HepG2 (cell line): ENCODE results near the gene CRLF2.
"Not testable (repeated sequence)": the region's sequence is repeated elsewhere in the genome, so short reads cannot be mapped to it uniquely, and the experiment has no call there.

Source experiments
- FOSL1 ChIP-seq: sonication (generic); formaldehyde crosslinking; IDR thresholded peaks from 2 replicates; pipeline ENCODE4 v1.9.0; 2021; ENCODE audit warnings: missing genetic modification reagents, borderline replicate concordance
- MAFK ChIP-seq, 2 experiments: IDR thresholded peaks in 1 of 2; conservative IDR thresholded peaks in 1 of 2; 2 replicates each; pipeline ENCODE4 v1.6.1; 2011; ENCODE audit warnings: improper control_type of control experiment in 2 of 2, low read length in 2 of 2
- POLR2A ChIP-seq, 2 experiments: IDR thresholded peaks; 2 replicates each; pipeline ENCODE4 v1.6.1; 2011; ENCODE audit warnings: low read depth in 2 of 2, low read length in 2 of 2, mild to moderate bottlenecking in 1 of 2, moderate library complexity in 1 of 2; ENCODE audit not compliant: insufficient read depth in 1 of 2
- YY1 ChIP-seq: IDR thresholded peaks from 2 replicates; pipeline ENCODE4 v1.6.1; 2011; ENCODE audit warnings: low read length, low read depth, moderate library complexity, mild to moderate bottlenecking; ENCODE audit not compliant: insufficient read depth, insufficient replicate concordance
- ZFP62 ChIP-seq: sonication (generic); formaldehyde crosslinking; IDR thresholded peaks from 2 replicates; pipeline ENCODE4 v1.4.0; 2020; ENCODE audit warnings: missing genetic modification reagents
- TF ChIP-seq, protein P1 (sequence below): sonication (generic); IDR thresholded peaks from 2 replicates; pipeline ENCODE4 v1.6.1; 2016; ENCODE audit warnings: low read depth, borderline replicate concordance
- TF ChIP-seq, protein P2 (sequence below): sonication (generic); formaldehyde crosslinking; IDR thresholded peaks from 2 replicates; pipeline ENCODE4 v1.5.0; 2020; ENCODE audit warnings: mild to moderate bottlenecking, missing genetic modification reagents, moderate library complexity
- TF ChIP-seq, protein P3 (sequence below): sonication (generic); formaldehyde crosslinking; IDR thresholded peaks from 2 replicates; pipeline ENCODE4 v1.4.0; 2020; ENCODE audit warnings: mild to moderate bottlenecking, missing genetic modification reagents

DNA sequence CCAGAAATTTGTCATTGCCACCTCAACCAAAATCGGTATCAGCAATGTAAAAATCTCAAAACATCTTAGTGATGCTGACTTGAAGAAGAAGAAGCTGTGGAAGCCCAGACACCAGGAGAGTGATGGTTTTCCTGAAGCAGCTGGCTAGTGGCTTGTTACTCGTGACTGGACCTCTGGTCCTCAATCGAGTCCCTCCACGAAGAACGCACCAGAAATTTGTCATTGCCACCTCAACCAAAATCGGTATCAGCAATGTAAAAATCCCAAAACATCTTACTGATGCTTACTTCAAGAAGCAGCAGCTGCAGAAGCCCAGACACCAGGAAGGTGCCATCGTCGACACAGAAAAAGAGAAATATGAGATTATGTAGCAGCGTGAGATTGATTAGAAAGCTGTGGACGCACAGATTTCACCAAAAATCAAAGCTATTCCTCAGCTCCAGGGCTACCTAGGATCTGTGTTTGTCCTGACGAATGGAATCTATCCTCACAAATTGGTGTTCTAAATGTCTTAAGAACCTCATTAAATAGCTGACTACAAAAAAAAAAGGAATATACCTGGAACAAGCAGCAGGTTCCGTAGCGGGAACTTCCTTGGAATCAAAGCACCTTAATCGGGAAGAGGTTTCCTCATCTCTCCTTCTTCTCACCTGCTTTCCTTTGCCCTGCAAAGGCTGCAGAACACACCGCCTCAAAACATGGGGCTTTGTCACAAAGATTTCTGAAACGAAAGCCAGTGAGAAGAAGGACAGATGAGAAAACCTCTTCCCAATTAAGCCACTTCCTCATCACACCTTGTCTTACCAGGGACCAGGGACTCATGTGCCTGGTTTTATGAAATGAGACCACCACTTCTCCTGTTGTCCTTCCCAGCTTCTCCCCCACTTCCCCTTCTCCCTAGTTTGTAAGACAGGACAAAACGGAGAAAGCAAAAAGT, 37.6 kb downstream of the CRLF2 start:
- TF ChIP-seq, protein P1, sequence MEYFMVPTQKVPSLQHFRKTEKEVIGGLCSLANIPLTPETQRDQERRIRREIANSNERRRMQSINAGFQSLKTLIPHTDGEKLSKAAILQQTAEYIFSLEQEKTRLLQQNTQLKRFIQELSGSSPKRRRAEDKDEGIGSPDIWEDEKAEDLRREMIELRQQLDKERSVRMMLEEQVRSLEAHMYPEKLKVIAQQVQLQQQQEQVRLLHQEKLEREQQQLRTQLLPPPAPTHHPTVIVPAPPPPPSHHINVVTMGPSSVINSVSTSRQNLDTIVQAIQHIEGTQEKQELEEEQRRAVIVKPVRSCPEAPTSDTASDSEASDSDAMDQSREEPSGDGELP, result not testable (repeated sequence)
- not testable (repeated sequence) for TF ChIP-seq MAFK (conservative IDR thresholded peaks at IDR 0.05 in 1 of 2, IDR thresholded peaks at IDR 0.05 in 1 of 2; ENCODE audit: low read length in 2 of 2); FOSL1 (CRISPR knock-in tag); POLR2A (IDR thresholded peaks at IDR 0.05; ENCODE audit: insufficient read depth in 1 of 2, low read depth in 2 of 2, low read length in 2 of 2); YY1; ZFP62
- TF ChIP-seq, protein P2, sequence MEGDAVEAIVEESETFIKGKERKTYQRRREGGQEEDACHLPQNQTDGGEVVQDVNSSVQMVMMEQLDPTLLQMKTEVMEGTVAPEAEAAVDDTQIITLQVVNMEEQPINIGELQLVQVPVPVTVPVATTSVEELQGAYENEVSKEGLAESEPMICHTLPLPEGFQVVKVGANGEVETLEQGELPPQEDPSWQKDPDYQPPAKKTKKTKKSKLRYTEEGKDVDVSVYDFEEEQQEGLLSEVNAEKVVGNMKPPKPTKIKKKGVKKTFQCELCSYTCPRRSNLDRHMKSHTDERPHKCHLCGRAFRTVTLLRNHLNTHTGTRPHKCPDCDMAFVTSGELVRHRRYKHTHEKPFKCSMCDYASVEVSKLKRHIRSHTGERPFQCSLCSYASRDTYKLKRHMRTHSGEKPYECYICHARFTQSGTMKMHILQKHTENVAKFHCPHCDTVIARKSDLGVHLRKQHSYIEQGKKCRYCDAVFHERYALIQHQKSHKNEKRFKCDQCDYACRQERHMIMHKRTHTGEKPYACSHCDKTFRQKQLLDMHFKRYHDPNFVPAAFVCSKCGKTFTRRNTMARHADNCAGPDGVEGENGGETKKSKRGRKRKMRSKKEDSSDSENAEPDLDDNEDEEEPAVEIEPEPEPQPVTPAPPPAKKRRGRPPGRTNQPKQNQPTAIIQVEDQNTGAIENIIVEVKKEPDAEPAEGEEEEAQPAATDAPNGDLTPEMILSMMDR (CRISPR knock-in tag), result not testable (repeated sequence)
- TF ChIP-seq, protein P3, sequence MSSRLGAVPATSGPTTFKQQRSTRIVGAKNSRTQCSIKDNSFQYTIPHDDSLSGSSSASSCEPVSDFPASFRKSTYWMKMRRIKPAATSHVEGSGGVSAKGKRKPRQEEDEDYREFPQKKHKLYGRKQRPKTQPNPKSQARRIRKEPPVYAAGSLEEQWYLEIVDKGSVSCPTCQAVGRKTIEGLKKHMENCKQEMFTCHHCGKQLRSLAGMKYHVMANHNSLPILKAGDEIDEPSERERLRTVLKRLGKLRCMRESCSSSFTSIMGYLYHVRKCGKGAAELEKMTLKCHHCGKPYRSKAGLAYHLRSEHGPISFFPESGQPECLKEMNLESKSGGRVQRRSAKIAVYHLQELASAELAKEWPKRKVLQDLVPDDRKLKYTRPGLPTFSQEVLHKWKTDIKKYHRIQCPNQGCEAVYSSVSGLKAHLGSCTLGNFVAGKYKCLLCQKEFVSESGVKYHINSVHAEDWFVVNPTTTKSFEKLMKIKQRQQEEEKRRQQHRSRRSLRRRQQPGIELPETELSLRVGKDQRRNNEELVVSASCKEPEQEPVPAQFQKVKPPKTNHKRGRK (CRISPR knock-in tag), result not testable (repeated sequence)
